ENCODE measurements around the gene FRMD8. TPM values are rescaled to one million over a fixed set of nuclear protein-coding genes. Genes with fewer than 3 reads are reported as not detected.

The FRMD8 gene
- total and polyA plus RNA-seq, 2 of the 8 experiments (the other 6 are each of a cell fraction or from before 2014, with no cell fraction given): 15.0 to 19.2 TPM

GRCh38 chr11:65394125-65394536, 7.7 kb downstream of the FRMD8 start:
- Histone ChIP-seq H3K4me1 (replicated peaks in 1 of 4; ENCODE audit: control insufficient read depth in 3 of 4, insufficient read depth in 4 of 4, low read length in 3 of 4) (peaks cover 0 to 14% (median 5%) of the 10 kb centered on the region in 4 experiments; a peak in 5 of 7 replicates), H2BK20ac (ENCODE audit: low read length) (no peak overlapping the region)
- TF ChIP-seq SIRT6 (IDR thresholded peaks at IDR 0.05; ENCODE audit: low read length) (no peak), PHF8 (conservative IDR thresholded peaks at IDR 0.05; ENCODE audit: low read depth, low read length) (no peak), CHD2 (IDR thresholded peaks at IDR 0.05; ENCODE audit: low read length) (no peak), ATF3 (IDR thresholded peaks at IDR 0.05; ENCODE audit: insufficient read depth, low read depth, low read length) (no peak), TEAD4 (IDR thresholded peaks at IDR 0.05; ENCODE audit: low read depth, low read length) (no peak), EP300 (IDR thresholded peaks at IDR 0.05; ENCODE audit: borderline replicate concordance in 1 of 2, low read depth in 2 of 2, low read length in 2 of 2) (no peak), ATF2 (IDR thresholded peaks at IDR 0.05; ENCODE audit: low read length) (no peak), FOSL1 (IDR thresholded peaks at IDR 0.05; ENCODE audit: insufficient read depth, low read depth, low read length) (no peak), SUZ12 (IDR thresholded peaks at IDR 0.05; ENCODE audit: low read length) (no peak), POLR2A (IDR thresholded peaks at IDR 0.05; ENCODE audit: control extremely low read depth in 1 of 2, low read depth in 2 of 2, low read length in 2 of 2) (no peak), EZH2 (IDR thresholded peaks at IDR 0.05; ENCODE audit: low read depth, low read length, severe bottlenecking) (no peak)

More at GRCh38 chr11:65394125-65394536, 7.7 kb downstream of the FRMD8 start:
- Histone ChIP-seq H3K36me3 (ENCODE audit: control insufficient read depth in 2 of 4, insufficient read depth in 4 of 4, low read length in 3 of 4) (peaks cover 0 to 4% (median 0%) of the 10 kb centered on the region in 4 experiments; a peak in 2 of 8 replicates), H3K4me3 (ENCODE audit: extremely low read depth in 1 of 4, insufficient read depth in 2 of 4, low read depth in 3 of 4, low read length in 4 of 4) (no peak overlapping the region), H2BK15ac (ENCODE audit: low read length) (no peak overlapping the region), H3K9me3 (ENCODE audit: insufficient read depth in 2 of 2, low read depth in 1 of 2, low read length in 1 of 2) (no peaks in the 10 kb centered on the region), H3K79me2 (ENCODE audit: control insufficient read depth in 1 of 2, insufficient read depth in 2 of 2, low read length in 2 of 2) (no peaks in the 10 kb centered on the region), H2BK5ac (ENCODE audit: low read depth, low read length) (no peak overlapping the region), H4K8ac (ENCODE audit: extremely low read depth, insufficient read depth, low read length) (no peak overlapping the region), H3K56ac (replicated peaks; ENCODE audit: insufficient read length, low read depth, low read length) (no peak overlapping the region), H3K79me1 (ENCODE audit: low read depth, low read length) (peaks cover 2% of the 10 kb centered on the region; the same call in 1 of the 2 replicates), H3K4ac (replicated peaks; ENCODE audit: insufficient read length, low read depth, low read length) (no peak overlapping the region), H3K9ac (replicated peaks in 1 of 4; ENCODE audit: extremely low read depth in 1 of 4, low read depth in 3 of 4, low read length in 3 of 4) (no peak overlapping the region), H3K23ac (ENCODE audit: insufficient read length) (no peak overlapping the region), H2BK12ac (ENCODE audit: low read depth, low read length) (no peak overlapping the region), H3K27me3 (replicated peaks in 1 of 4; ENCODE audit: control insufficient read depth in 3 of 4, extremely low read depth in 1 of 4, insufficient read depth in 3 of 4, low read length in 3 of 4) (no peaks in the 10 kb centered on the region), H3K23me2 (ENCODE audit: low read depth, low read length) (no peaks in the 10 kb centered on the region), H2BK120ac (replicated peaks; ENCODE audit: low read depth, low read length) (no peak overlapping the region), H2AK5ac (ENCODE audit: low read depth, low read length) (no peak overlapping the region), H3K4me2 (ENCODE audit: insufficient read depth in 1 of 2, low read depth in 2 of 2, low read length in 2 of 2) (no peak overlapping the region), H3K27ac (ENCODE audit: low read depth, low read length) (no peak overlapping the region), H2AFZ (ENCODE audit: low read length) (no peak overlapping the region), H3K18ac (ENCODE audit: extremely low read depth, low read length) (no peak overlapping the region), H4K91ac (replicated peaks; ENCODE audit: insufficient read length, low read length) (no peak overlapping the region), H3K14ac (ENCODE audit: insufficient read length) (no peak overlapping the region), H4K20me1 (replicated peaks in 1 of 2; ENCODE audit: control insufficient read depth in 1 of 2, insufficient read depth in 2 of 2, low read length in 2 of 2) (peaks cover 0 to 4% of the 10 kb centered on the region in 2 experiments), H4K5ac (ENCODE audit: insufficient read length, low read depth, low read length) (no peak overlapping the region)
- POLR2A ChIA-PET (ENCODE audit: partially characterized antibody): interaction anchor here (0.8 to 17.0 kb wide), 7 partner anchors 22 to 109 kb away, joined by 3 to 202 read pairs (median 3); partner anchors contain the start of genes MALAT1 and NEAT1
- no peak for FAIRE-seq
- CTCF ChIA-PET (ENCODE audit: partially characterized antibody): interaction anchor here (0.7 to 4.5 kb wide), 10 partner anchors 9 to 115 kb away, joined by 3 to 29 read pairs (median 3); partner anchors contain the start of gene NEAT1
- no peak for DNase-seq (ENCODE audit: low read depth in 1 of 2, low spot score in 2 of 2)
- 94% methylated on average over 19 of the region's 20 CpGs; no CpG with 5 or more reads in 1 of the 2 experiments for WGBS, 2 experiments (ENCODE audit: extremely low coverage in 1 of 2, insufficient coverage in 1 of 2, insufficient read length in 1 of 2, insufficient replicate concordance in 2 of 2, low coverage in 1 of 2, low lambda C conversion rate in 2 of 2, missing lambda C conversion rate in 1 of 2)

Data from H1 (cell line).